ENCODE results near the gene SAMD4B.

DNA sequence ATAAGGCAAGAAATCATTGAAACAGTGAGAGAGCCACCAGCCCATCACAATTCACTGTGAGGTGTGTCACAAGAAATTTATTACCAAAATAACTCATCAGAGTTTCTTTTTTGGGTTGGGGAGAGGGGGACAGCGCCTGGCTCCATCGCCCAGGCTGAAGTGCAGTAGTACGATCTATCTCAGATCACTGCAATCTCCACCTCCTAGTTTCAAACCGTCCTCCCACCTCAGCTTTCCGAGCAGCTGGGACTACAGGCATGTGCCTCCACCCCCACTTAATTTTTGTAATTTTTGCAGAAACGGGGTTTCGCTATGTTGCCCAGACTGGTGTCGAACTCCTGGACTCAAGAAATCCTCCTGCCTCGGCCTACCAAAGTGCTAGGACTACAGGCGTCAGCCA lies 42.4 kb upstream of the SAMD4B start:
- TF ChIP-seq, protein P1, sequence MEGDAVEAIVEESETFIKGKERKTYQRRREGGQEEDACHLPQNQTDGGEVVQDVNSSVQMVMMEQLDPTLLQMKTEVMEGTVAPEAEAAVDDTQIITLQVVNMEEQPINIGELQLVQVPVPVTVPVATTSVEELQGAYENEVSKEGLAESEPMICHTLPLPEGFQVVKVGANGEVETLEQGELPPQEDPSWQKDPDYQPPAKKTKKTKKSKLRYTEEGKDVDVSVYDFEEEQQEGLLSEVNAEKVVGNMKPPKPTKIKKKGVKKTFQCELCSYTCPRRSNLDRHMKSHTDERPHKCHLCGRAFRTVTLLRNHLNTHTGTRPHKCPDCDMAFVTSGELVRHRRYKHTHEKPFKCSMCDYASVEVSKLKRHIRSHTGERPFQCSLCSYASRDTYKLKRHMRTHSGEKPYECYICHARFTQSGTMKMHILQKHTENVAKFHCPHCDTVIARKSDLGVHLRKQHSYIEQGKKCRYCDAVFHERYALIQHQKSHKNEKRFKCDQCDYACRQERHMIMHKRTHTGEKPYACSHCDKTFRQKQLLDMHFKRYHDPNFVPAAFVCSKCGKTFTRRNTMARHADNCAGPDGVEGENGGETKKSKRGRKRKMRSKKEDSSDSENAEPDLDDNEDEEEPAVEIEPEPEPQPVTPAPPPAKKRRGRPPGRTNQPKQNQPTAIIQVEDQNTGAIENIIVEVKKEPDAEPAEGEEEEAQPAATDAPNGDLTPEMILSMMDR (IDR thresholded peaks at IDR 0.05), result no peak
- TF ChIP-seq EP300 (IDR thresholded peaks at IDR 0.05), result no peak
- no peak for TF ChIP-seq POLR2A (IDR thresholded peaks at IDR 0.05)
